ENCODE data around the gene PAFAH1B1. TPM values are rescaled to one million over a fixed set of nuclear protein-coding genes. Genes with fewer than 3 reads are reported as not detected.

PAFAH1B1 gene
- total RNA-seq, 2 experiments from 2014 or later: 120 to 123 TPM

DNA sequence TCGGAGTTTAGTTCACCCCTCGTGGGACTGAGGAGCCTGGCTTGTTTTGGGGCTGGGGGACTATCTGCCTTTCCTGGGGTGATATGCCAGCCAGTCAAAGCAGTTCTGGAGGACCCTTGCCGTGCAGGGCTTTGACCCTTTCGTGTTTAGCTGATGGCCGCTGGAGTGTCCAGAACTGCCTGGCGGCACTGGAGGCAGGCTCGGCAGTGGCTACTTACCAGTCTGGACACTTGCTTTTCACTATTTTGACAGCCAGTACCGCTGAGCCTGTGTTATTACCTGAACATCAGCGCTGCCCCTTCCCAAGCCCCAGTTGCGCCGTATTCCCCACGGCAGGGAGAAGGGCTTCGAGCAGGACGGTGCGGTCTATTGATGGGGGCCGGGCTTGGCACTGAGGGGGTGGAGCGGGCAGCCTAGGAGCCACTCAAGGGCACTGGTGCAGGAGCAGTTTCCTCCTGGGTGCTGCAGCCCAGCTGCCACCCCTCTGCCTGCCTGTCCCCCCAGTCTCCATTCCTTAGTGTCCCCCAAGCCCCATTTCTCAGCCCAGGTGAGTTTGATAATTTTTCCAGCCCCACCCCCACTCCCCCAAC, 137.4 kb downstream of the PAFAH1B1 start:
- Mint-ChIP-seq H3K4me1 (ENCODE audit: low read depth) (no peaks in the 10 kb centered on the region), H3K36me3 (ENCODE audit: low read depth) (no peaks in the 10 kb centered on the region), H3K27me3 (peaks cover 15% of the 10 kb centered on the region), H3K9me3 (no peaks in the 10 kb centered on the region), H3K27ac (no peak overlapping the region), H3K4me3 (no peak overlapping the region)
- ATAC-seq (ENCODE audit: poor library complexity) (no peak), DNase-seq (no peak)
- Histone ChIP-seq H3K27ac (ENCODE audit: low read depth in 1 of 2, low read length in 2 of 2) (no peak overlapping the region), H3K27me3 (ENCODE audit: control insufficient read depth in 1 of 2, insufficient read depth in 2 of 2, low read length in 2 of 2) (peaks cover 7 to 14% of the 10 kb centered on the region in 2 experiments), H3K36me3 (ENCODE audit: insufficient read depth, low read length) (no peaks in the 10 kb centered on the region), H3K4me1 (ENCODE audit: insufficient read depth, low read length) (no peaks in the 10 kb centered on the region), H3K9me3 (ENCODE audit: control insufficient read depth in 1 of 2, insufficient read depth in 1 of 2, low read length in 2 of 2) (no peaks in the 10 kb centered on the region), H3K4me3 (ENCODE audit: low read length) (no peak overlapping the region)
- TF ChIP-seq CTCF (IDR thresholded peaks at IDR 0.05): no peak
- CTCF ChIA-PET: interaction anchor here (0.7 kb wide), 1 partner anchor 25 kb away, joined by 3 read pairs; no protein-coding TSS in a partner anchor
- POLR2A ChIA-PET: no interaction called here
- intact Hi-C loops (cut with DNase I, micrococcal nuclease): no loop called here

DNA sequence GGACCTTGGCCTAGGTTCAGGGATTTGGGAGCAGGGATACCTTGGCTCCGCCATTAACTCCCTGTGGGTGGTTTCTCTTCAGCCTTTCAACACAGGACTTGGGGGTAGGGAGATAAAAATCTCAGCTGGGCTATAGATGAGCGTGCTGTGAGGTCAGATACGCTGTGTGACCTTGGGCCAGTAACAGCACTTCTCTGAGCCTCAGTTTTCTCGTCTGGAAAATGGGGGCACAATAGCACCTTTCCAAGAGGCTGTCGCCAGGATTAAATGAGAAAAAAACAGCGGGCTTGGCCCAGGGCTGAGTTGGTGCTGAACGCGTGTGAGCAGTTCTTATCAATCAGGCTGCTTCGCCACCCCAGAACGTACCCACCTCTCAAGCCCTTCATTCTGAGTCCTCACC, 138.4 kb downstream of the PAFAH1B1 start:
- H3K36me3 ChIP-seq (ENCODE audit: insufficient read depth, low read length): no peaks in the 10 kb centered on the region
- no peak overlapping the region for H3K4me3 Mint-ChIP-seq
- H3K27me3 ChIP-seq (ENCODE audit: control insufficient read depth in 1 of 2, insufficient read depth in 2 of 2, low read length in 2 of 2): peaks cover 6 to 14% of the 10 kb centered on the region in 2 experiments
- no peak overlapping the region for H3K4me3 ChIP-seq (ENCODE audit: low read length)
- H3K9me3 ChIP-seq (ENCODE audit: control insufficient read depth in 1 of 2, insufficient read depth in 1 of 2, low read length in 2 of 2): no peaks in the 10 kb centered on the region
- DNase-seq: no peak
- no peaks in the 10 kb centered on the region for H3K9me3 Mint-ChIP-seq
- no peaks in the 10 kb centered on the region for H3K4me1 ChIP-seq (ENCODE audit: insufficient read depth, low read length)
- peaks cover 15% of the 10 kb centered on the region for H3K27me3 Mint-ChIP-seq
- no peak for ATAC-seq (ENCODE audit: poor library complexity)
- no peaks in the 10 kb centered on the region for H3K36me3 Mint-ChIP-seq (ENCODE audit: low read depth)
- no peak overlapping the region for H3K27ac ChIP-seq (ENCODE audit: low read depth in 1 of 2, low read length in 2 of 2)
- ChIA-PET CTCF (interaction anchor here (0.5 kb wide), 1 partner anchor 41 kb away, joined by 3 read pairs; no protein-coding TSS in a partner anchor), POLR2A (no interaction called here)
- no peak overlapping the region for H3K27ac Mint-ChIP-seq
- no peaks in the 10 kb centered on the region for H3K4me1 Mint-ChIP-seq (ENCODE audit: low read depth)
- intact Hi-C loops (cut with DNase I, micrococcal nuclease): no loop called here
- no peak for TF ChIP-seq CTCF (IDR thresholded peaks at IDR 0.05)

- no peak overlapping the region for H3K4me3 Mint-ChIP-seq
- intact Hi-C loops (cut with DNase I, micrococcal nuclease): no loop called here
- H3K36me3 Mint-ChIP-seq (ENCODE audit: low read depth): no peaks in the 10 kb centered on the region
- no peaks in the 10 kb centered on the region for H3K4me1 Mint-ChIP-seq (ENCODE audit: low read depth)
- no peak for TF ChIP-seq CTCF (IDR thresholded peaks at IDR 0.05)
- H3K27me3 Mint-ChIP-seq: peaks cover 4% of the 10 kb centered on the region
- Histone ChIP-seq H3K27ac (ENCODE audit: low read depth in 1 of 2, low read length in 2 of 2) (no peak overlapping the region), H3K9me3 (ENCODE audit: control insufficient read depth in 1 of 2, insufficient read depth in 1 of 2, low read length in 2 of 2) (no peaks in the 10 kb centered on the region), H3K4me3 (ENCODE audit: low read length) (no peak overlapping the region), H3K4me1 (ENCODE audit: insufficient read depth, low read length) (no peaks in the 10 kb centered on the region), H3K36me3 (ENCODE audit: insufficient read depth, low read length) (no peaks in the 10 kb centered on the region), H3K27me3 (ENCODE audit: control insufficient read depth in 1 of 2, insufficient read depth in 2 of 2, low read length in 2 of 2) (peaks cover 0 to 7% of the 10 kb centered on the region in 2 experiments)
- H3K9me3 Mint-ChIP-seq: no peaks in the 10 kb centered on the region
- DNase-seq (no peak), ATAC-seq (ENCODE audit: poor library complexity) (no peak)
- H3K27ac Mint-ChIP-seq: no peak overlapping the region
- CTCF ChIA-PET: no interaction called here
- POLR2A ChIA-PET: no interaction called here
These were observed 141.5 kb downstream of the PAFAH1B1 start for GRCh38 chr17:2734939-2735338.

Small RNA genes within 50 kb of the gene (microRNA-seq; reads per million reads assigned to microRNA genes)
- gene MIR6776 (ENCODE audit: borderline microRNAs expressed, borderline replicate concordance): not detected

Other genes starting within 250 kb of the PAFAH1B1 start
- gene MNT, start 192.6 kb upstream of the PAFAH1B1 start, total RNA-seq: 100 to 1,000 TPM; 111 to 118 TPM
- gene METTL16, start 81.8 kb upstream of the PAFAH1B1 start, total RNA-seq: 10 to 100 TPM; 55.7 to 58.0 TPM
- 10 to 100 TPM; 34.4 to 34.8 TPM for gene CLUH, start 118.1 kb downstream of the PAFAH1B1 start, total RNA-seq
- gene CCDC92B, start 156.0 kb downstream of the PAFAH1B1 start, total RNA-seq: under 1 TPM; 0.11 to 0.28 TPM
- 10 to 100 TPM; 46.3 to 49.7 TPM for gene RAP1GAP2, start 202.8 kb downstream of the PAFAH1B1 start, total RNA-seq